Measurements from ENCODE around the gene CBR4. TPM values are rescaled to one million over a fixed set of nuclear protein-coding genes. Genes with fewer than 3 reads are reported as not detected.
"Not testable (repeated sequence)": the region's sequence is repeated elsewhere in the genome, so short reads cannot be mapped to it uniquely, and the experiment has no call there.

The CBR4 gene
- polyA plus RNA-seq, 3 donors = 41.0 to 44.6 (median 41.4) TPM

DNA sequence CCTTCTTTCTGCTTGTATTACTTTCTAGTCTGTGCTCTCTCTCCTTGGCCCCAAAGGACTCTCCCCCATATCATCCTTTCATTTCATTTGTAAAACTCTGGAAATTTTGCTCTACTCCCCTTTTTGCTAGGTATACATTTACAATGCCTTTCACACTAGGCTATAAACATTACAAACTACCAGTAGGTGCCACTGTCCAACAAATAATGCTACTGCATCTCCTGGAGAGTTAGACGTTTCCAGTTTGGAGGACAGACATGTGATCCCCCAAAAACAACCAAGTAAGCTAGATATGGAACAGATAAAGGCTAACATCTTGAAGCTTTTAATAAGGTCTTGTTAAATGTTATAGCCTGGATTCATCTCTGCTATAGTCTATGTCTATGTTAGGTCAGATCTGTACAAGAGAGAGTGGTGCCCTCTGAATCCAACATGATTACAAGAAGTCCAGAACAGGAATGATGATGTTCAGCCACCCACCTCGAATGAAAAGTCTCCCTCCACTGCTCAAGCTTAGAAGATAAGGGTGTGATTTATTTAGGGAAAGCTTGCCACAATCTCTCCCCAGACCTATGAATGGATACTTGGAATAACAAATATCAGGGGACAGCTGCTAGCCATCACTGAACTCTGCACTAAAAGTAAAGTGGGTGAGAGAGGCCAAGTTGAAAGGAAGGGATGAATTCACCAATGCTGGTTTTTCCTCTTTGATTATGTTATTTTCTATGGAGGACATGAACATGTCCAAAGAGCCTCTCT, 14.3 kb downstream of the CBR4 start:
- no peak for DNase-seq (ENCODE audit: low read depth in 3 of 3, low spot score in 2 of 3)

GRCh38 chr4:168994958-168995357, 15.1 kb downstream of the CBR4 start:
- DNase-seq (ENCODE audit: low read depth in 3 of 3, low spot score in 2 of 3) = no peak

DNA sequence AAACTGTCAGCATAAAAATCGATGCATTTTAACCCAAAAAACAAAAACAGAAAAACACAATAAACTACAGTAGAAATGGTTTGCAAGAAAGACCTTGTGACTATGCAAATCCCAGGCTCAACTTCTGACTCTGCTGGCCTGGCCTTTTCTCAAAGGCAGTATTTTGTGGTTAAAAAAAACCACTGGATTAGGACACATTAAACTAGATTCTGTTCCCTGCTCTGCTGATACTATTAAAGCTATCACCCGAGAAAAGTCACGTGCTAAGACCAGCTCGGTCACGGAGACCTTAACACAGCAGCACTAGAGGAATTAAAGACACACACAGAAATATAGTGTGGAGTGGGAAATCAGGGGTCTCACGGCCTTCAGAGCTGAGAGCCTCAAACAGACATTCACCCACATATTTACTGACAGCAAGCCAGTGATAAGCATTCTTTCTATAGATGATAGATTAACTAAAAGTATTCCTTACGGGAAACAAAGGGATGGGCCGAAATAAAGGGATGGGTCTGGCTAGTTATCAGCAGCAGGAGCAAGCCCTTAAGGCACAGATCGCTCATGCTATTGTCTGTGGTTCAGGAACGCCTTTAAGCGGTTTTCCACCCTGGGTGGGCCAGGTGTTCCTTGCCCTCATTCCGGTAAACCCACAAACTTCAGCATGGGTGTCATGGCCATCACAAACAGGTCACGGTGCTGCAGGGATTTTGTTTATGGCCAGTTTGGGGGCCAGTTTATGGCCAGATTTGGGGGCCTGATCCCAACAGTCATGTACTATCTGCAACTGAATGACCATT, 16.1 kb downstream of the CBR4 start:
- no peak for DNase-seq (ENCODE audit: low read depth in 3 of 3, low spot score in 2 of 3)

GRCh38 chr4:168992952-168993482, 17.0 kb downstream of the CBR4 start:
- not testable (repeated sequence) for DNase-seq (ENCODE audit: low read depth in 3 of 3, low spot score in 2 of 3)

DNA sequence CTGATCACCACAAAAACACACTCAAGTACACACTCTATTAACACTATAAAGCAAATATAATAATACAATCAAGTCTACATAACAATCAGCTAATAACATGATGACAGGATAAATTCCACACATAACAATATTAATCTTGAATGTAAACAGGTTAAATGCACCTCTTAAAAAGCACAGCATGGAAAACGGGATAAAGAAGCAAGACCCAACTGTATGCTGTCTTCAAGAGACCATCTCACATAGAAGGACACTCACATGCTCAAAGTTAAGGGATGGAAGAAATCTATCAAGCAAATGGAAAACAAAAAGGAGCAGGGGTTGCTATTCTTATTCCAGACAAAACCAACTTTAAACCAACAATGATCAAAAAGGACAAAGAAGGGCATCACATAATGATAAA, 28.1 kb downstream of the CBR4 start:
- no peak for DNase-seq (ENCODE audit: low read depth in 3 of 3, low spot score in 2 of 3)

DNA sequence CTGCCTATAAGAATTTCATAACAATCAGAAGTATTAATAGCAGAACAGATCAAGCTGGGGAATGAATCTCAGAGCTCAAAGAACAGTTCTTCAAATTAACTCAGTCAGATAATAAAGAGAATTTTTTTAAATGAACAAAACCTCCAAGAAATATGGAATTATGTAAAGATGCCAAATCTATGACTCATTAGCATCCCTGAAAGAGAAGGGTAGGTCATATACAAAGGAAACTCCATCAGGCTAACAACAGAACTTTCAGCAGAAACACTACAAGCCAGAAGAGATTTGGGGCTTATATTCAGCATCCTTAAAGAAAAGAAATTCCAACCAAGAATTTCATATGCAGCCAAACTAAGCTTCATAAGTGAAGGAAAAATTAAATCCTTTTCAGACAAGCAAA, 28.6 kb downstream of the CBR4 start:
- no peak for DNase-seq (ENCODE audit: low read depth in 3 of 3, low spot score in 2 of 3)

DNA sequence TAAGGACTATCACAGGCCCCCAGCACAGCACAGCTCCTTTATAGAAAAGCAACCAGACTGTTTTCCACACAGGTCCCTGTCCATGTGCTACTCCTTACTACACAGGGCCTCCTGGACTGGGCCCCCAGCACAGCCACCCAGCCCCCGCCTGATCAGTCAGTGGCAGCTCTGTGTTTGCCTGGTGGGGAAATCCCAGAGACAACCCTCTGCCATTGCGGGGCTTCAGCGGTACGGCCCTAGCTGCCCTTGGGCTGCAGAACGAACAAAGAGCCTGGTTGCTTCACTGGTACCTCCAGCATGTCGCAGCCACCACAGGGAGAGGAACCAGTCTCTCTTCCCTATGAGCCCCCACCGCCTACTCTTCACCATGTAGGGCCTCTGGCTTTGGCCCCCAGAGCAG, 30.7 kb downstream of the CBR4 start:
- DNase-seq (ENCODE audit: low read depth in 3 of 3, low spot score in 2 of 3) = no peak

DNA sequence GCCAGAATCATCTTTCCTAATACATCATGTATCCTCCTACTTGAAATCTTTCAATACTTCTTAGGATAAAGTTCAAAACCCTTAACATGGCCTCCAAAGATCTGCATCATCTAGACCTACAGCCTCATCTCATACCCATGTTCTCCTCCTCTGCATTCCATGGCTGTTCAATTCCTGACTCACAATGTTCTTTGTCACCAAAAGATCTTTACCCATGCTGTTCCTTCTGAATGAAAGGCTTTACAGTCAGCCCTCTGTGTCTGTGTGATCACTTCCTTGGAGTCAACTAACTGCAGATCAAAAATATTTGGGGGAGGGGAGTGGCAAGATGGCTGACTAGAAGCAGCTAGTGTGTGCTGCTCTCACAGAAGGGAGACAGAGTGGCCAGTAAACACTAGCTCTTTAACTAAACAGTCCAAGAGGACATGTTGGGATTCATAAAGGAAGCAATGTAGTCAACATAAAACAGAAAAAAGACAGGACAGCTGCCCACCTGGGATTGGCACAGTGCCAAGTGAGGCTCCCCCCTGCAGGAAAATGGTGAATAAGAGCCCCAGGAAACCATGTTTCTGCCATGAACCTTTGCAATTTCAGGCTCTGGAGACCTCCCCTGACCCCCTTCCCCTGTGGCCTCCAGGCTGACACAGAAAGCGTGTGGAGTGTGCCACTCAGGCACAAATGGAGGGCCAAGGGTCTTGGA, 31.9 kb downstream of the CBR4 start:
- DNase-seq (ENCODE audit: low read depth in 3 of 3, low spot score in 2 of 3) = no peak

GRCh38 chr4:168972596-168972995, 37.5 kb downstream of the CBR4 start:
- no peak for DNase-seq (ENCODE audit: low read depth in 3 of 3, low spot score in 2 of 3)

GRCh38 chr4:168960716-168961115, 49.3 kb downstream of the CBR4 start:
- no peak for DNase-seq (ENCODE audit: low read depth in 3 of 3, low spot score in 2 of 3)

GRCh38 chr4:168955674-168956073, 54.4 kb downstream of the CBR4 start:
- no peak for DNase-seq (ENCODE audit: low read depth in 3 of 3, low spot score in 2 of 3)

- not testable (repeated sequence) for DNase-seq (ENCODE audit: low read depth in 3 of 3, low spot score in 2 of 3)
Observed at GRCh38 chr4:168952821-168953246, 57.2 kb downstream of the CBR4 start.

DNA sequence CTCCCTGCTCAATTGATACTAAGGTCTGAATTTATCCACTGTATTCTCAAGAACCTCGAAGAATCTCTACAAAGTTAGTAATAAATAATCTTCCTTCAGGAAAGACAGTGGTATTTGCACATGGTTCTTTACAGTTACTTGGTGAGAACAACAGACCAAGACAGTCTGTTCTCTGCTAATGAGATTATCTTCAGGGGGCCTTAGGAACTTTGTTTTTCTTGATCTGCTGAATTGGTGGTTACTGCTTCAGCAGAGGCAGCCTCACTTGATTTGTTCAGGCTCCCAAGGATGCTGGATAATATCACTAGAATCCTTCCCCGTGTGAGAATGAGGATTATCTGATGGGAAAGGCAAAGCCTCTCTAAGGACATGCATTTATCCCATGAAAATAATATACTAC, 64.8 kb downstream of the CBR4 start:
- DNase-seq (ENCODE audit: low read depth in 3 of 3, low spot score in 2 of 3) = no peak

DNA sequence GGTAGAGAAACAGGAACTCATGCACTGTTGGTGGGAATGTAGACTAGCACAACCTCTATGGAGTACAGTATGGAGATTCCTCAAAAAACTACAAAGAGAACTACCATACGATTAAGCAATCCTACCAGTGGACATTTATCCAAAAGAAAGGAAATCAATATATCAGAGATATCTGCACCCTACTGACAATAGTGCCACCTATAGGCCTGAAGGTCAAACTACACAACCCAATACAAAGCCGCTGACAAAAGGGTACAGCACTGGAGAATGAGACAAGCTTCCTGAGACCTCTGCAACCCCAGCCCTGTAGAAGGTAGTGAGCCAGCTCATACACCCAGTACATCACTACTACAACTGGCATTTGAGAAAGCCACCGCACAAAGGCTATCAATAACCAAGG, 67.1 kb downstream of the CBR4 start:
- DNase-seq (ENCODE audit: low read depth in 3 of 3, low spot score in 2 of 3) = no peak
